ENCODE results near the gene CHST10.
"Not testable (repeated sequence)": the region's sequence is repeated elsewhere in the genome, so short reads cannot be mapped to it uniquely, and the experiment has no call there.

The CHST10 gene

GRCh38 chr2:100416935-100417710 lies at the start of gene CHST10:
Gene CHST10 (minus strand): TSS chr2:100417668. CDS start chr2:100406675, 10,993 bp downstream.
- peak; percentile 81 for DNase-seq (ENCODE audit: low spot score)

- no peak for DNase-seq (ENCODE audit: low spot score)
These were observed 43.5 kb upstream of the CHST10 start for GRCh38 chr2:100460904-100461530.

GRCh38 chr2:100456357-100456756 lies 38.9 kb upstream of the CHST10 start:
- not testable (repeated sequence) for DNase-seq (ENCODE audit: low spot score)

- no peak for DNase-seq (ENCODE audit: low spot score)
These were observed 36.4 kb upstream of the CHST10 start for GRCh38 chr2:100453853-100454252.

GRCh38 chr2:100451734-100452133 lies 34.3 kb upstream of the CHST10 start:
- DNase-seq (ENCODE audit: low spot score), result no peak

GRCh38 chr2:100451092-100451491 lies 33.6 kb upstream of the CHST10 start:
- no peak for DNase-seq (ENCODE audit: low spot score)

- DNase-seq (ENCODE audit: low spot score), result no peak
These were observed 29.2 kb upstream of the CHST10 start for GRCh38 chr2:100446696-100447095.

GRCh38 chr2:100437751-100438150 lies 20.3 kb upstream of the CHST10 start:
- no peak for DNase-seq (ENCODE audit: low spot score)

- no peak for DNase-seq (ENCODE audit: low spot score)
These were observed 12.3 kb upstream of the CHST10 start for GRCh38 chr2:100429726-100430125.

- DNase-seq (ENCODE audit: low spot score), result peak; percentile 42
These were observed 10.3 kb upstream of the CHST10 start for GRCh38 chr2:100427627-100428258.

GRCh38 chr2:100427111-100427510 lies 9.6 kb upstream of the CHST10 start:
- no peak for DNase-seq (ENCODE audit: low spot score)

GRCh38 chr2:100426384-100426720 lies 8.9 kb upstream of the CHST10 start:
- no peak for DNase-seq (ENCODE audit: low spot score)

GRCh38 chr2:100425573-100426383 lies 8.3 kb upstream of the CHST10 start:
- no peak for DNase-seq (ENCODE audit: low spot score)

GRCh38 chr2:100425107-100425506 lies 7.6 kb upstream of the CHST10 start:
- no peak for DNase-seq (ENCODE audit: low spot score)

GRCh38 chr2:100424277-100424875 lies 6.9 kb upstream of the CHST10 start:
- no peak for DNase-seq (ENCODE audit: low spot score)

GRCh38 chr2:100423631-100424030 lies 6.2 kb upstream of the CHST10 start:
- DNase-seq (ENCODE audit: low spot score), result no peak

GRCh38 chr2:100422320-100423055 lies 5.0 kb upstream of the CHST10 start:
- peak; percentile 84 for DNase-seq (ENCODE audit: low spot score)

GRCh38 chr2:100419915-100420314 lies 2.4 kb upstream of the CHST10 start:
- DNase-seq (ENCODE audit: low spot score), result no peak

GRCh38 chr2:100418406-100418962 lies 1.0 kb upstream of the CHST10 start:
- no peak for DNase-seq (ENCODE audit: low spot score)

GRCh38 chr2:100417711-100418124 lies 250 bp upstream of the CHST10 start:
- no peak for DNase-seq (ENCODE audit: low spot score)

GRCh38 chr2:100416397-100416934 lies 1.0 kb downstream of the CHST10 start:
- no peak for DNase-seq (ENCODE audit: low spot score)
